Stimulated activated CD8-positive, alpha-beta memory T cell treated with anti-CD3 and anti-CD28 coated beads, Interleukin-7, amount 100 ng/mL, for 1 hour (primary cell): ENCODE results near the gene ALOX5AP.

Experiments
- DNase-seq, 2 donors: peaks; one replicate each; pipeline ENCODE4 v3.0.0-alpha.2; 2020; ENCODE audit warnings: low read depth in 2 of 2

The ALOX5AP gene

GRCh38 chr13:30714629-30715371 lies 20.5 kb upstream of the ALOX5AP start:
- no peak for DNase-seq

DNA sequence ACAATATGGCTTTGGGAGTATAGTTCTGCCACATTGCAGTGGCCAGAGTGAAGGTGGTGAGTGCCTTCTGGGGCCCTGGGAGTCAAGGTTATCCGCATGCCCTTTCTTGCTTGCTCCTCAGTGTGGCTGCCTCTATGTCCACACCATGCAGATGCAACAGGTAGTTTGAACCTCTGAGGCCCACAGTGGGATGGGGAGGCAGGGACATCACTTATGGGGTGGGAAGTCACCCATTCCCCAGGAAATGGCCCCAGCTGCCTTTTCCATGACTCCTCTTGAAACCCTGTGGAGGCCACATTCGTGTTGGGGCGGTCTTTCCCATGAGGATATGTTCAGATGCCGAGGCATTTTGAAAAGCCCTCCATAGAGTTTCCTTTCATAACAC lies 20.0 kb upstream of the ALOX5AP start:
- DNase-seq, result no peak

- DNase-seq, result no peak
Measured at GRCh38 chr13:30715837-30716236, 19.5 kb upstream of the ALOX5AP start.

- DNase-seq, result no peak
Measured at GRCh38 chr13:30718661-30719524, 16.4 kb upstream of the ALOX5AP start.

DNA sequence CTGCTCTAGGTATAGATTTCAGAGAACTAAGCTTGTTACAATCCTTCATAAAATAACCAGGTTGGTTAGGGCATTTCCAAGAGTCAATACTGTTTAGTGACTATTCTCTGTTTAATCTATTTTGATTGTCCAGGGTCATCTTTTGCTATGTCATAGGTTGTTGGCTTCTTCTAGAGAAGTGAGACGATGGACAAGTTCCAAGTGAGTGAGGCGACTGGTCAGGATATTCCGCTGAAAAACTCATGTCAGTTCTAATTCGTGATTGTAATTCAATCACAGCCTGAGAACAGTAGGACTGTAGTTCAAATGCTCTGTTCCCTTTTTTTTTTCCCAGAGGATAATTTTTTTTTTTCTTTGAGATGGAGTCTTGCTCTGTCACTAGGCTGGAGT lies 15.8 kb upstream of the ALOX5AP start:
- DNase-seq, result no peak

DNA sequence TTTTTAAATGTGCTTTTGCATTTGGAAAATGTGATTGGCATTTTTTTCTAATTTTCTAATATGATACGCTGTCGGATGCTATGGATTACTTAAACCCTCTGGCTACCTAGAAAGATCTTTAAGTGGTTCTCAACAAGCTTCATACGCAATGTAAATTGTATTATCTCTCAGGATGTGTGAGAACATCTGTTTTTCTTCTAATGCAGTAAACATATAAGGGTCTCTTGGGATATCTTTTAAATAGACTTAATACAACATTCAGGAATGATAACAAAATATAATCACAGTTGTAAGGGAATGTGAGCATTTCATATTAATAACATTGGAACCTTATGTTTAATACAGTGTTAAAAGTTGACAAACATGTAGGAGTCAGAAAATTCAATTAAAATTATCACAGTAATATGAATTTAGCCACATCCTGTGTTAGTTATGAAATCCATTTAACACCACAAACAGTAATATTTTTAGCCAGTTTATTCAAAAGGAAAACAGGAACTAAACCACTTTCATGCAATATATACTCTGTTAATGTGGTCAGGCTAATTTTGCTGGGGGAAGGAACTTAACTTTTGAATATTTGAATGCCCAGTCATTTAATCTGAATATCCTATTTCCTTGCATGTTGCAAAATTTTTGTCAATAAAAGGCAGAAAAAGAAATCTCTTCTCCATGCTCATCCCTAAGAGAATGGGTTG lies 15.0 kb upstream of the ALOX5AP start:
- no peak for DNase-seq

- no peak for DNase-seq
Measured at GRCh38 chr13:30721936-30722335, 13.4 kb upstream of the ALOX5AP start.

DNA sequence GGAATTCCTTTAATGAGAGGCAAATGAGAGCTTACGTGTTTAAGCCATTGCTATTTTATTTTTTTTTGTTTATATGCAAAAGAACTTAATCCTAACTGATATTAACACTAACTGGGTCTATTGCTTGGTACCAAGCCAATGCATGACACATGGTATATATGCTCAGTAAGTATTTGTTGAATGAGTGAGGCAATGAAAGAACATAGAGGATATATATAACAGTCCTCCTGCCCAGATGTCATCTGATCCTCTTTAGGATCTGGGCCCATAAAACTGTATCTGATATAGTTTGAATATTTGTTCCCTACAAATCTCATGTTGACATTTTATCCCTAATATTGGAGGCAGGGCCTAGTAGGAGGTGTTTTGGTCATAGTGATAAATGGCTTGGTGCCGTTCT lies 13.0 kb upstream of the ALOX5AP start:
- no peak for DNase-seq

- no peak for DNase-seq
Measured at GRCh38 chr13:30724778-30725177, 10.6 kb upstream of the ALOX5AP start.

- no peak for DNase-seq
Measured at GRCh38 chr13:30725326-30726085, 9.8 kb upstream of the ALOX5AP start.

- no peak for DNase-seq
Measured at GRCh38 chr13:30726192-30726591, 9.2 kb upstream of the ALOX5AP start.

DNA sequence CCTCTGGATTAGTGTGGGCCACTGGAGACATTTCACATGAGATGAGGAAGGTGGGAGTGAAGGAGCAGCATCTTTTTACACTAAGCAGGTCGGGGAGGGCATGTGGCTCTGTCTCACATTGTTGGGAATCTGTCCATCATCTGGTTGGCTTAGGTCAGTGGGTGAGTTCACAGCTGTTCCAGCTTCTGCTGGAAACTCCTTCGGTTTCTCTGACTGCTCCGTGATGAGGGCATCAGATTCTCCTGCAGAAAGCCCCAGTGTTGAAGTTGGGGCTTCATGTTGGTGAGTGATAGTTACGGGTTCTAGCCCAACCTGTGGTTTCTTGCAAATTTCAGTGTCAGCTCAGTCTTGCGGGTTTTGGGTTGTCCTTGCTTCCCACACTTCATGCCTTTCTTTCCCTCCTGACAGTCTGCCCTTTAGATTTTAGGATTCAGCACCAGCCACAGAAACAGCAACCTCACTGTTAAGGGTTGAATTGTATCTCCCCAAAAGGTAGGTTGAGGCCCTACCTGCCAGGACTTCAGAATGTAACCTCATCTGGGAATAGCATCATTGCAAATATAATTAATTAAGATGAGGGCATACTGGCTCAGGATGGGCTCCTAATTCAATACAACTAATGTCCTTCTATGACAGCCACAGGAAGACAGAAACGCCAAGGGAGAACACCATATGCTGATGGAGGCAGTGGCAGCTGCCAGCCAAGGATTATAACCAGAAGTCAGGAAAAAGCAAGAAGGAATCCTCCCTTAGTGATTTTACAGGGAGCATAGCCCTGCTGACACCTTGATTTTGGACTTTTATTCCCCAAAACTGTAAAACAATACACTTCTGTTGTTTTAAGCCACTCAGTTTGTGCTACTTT lies 7.6 kb upstream of the ALOX5AP start:
- DNase-seq, result no peak

GRCh38 chr13:30729801-30730200 lies 5.5 kb upstream of the ALOX5AP start:
- no peak for DNase-seq

- no peak for DNase-seq
Measured at GRCh38 chr13:30730526-30730925, 4.8 kb upstream of the ALOX5AP start.

DNA sequence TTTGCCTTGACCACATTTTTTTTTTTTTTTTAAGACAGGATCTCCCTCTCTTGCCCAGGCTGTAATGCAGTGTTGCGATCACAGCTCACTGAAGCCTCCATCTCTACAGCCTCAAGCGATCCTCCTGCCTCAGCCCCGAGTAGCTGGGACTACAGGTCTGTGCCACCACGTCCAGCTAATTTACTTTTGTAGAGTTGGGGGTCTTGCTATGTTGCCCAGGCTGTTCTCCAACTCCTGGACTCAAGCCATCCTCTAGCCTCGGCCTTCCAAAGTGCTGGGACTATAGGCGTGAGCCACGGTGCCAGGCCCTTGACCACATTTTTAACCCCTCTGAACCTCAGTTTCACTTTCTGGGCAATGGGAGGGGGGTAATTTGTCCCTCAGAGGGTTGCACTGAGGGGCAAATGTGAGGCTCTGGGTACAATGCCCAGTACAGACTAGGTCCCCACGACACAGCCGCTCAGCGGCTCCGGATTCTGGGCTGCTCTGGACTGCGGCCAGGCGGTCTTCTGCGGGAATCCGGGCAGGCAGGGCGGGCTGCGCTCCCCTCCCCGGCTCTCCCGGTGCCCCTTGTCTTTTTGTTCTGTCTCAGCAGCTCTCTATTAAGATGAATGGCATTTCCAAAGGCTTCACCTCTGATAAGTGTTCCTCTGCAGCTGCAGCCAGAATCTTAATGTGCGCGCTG lies 3.8 kb upstream of the ALOX5AP start:
- no peak for DNase-seq

GRCh38 chr13:30732046-30732390 lies 3.3 kb upstream of the ALOX5AP start:
- DNase-seq, result no peak

DNA sequence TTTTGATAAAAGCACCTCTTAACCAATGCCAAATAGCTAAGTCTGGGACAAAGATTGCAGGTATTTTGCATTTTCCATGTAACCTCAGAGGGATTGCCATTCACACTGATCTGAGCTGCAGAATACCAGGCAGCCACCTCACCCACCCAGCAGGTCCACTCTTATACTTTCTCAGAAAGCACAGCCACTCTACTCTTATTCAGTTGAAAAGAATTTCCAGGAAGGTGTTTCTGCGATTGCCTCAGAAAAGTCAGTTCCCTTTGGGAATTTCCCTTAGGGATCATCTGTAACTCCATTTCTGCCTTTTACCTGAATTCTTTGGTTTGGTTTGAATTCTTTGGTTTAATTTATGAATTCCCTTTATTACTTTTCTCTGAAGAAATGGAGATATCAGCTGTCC lies 904 bp upstream of the ALOX5AP start:
- no peak for DNase-seq

GRCh38 chr13:30735872-30736175 lies 481 bp downstream of the ALOX5AP start:
- no peak for DNase-seq

DNA sequence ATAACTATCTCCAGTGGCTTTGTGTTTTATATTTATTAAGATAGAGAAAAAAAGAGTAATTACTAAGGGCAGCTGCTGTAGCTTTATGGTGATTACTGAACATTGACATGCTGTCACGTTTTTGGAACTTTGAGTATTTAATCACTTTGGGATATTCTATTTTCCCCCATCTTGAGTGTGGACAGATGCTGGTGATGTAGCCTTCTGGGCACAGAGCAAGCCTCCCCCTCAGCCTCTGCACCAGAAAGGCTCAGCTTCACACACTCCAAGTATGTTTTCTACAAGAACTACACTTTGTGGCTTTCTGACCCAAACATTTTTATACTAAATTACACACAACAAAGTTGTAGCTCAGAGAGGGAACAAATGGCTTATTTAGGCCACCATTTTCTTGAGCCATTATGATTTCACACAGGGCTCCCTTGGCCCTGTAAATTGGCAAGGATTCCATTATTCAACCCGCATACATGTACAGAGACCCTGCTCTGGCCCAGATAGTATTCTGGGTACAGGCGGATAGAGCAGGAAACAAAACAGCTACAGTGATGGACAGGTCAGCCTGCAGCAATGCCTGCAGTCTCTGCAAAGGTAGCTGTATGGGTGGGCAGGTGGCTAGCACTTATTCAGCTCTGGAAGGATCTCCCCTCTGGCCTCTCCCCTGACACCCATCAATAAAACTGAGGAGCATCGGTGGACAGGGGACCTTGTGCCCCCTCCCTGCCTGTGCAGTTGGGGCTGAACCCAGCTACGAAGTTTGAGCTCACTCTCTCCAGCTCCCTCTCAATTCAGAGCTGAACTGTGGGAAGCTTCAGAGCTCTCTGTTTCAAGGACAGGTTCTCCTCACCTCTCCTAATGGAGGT lies 1.3 kb downstream of the ALOX5AP start:
- no peak for DNase-seq
